Suprapubic skin (tissue), 4 donors: Measurements from ENCODE around the gene HSD17B4.

Source experiments
- POLR2A ChIP-seq, 2 donors: fragments of 450-650 bp; IDR thresholded peaks; one replicate each; pipeline ENCODE4 v1.6.1; 2017; ENCODE audit warnings: antibody characterized with exemption in 2 of 2, mild to moderate bottlenecking in 2 of 2, moderate library complexity in 2 of 2
- POLR2AphosphoS5 ChIP-seq, 3 donors: sonication (generic); formaldehyde crosslinking; IDR thresholded peaks; one replicate each; pipeline ENCODE4 v1.6.1; 2017; ENCODE audit warnings: antibody characterized with exemption in 3 of 3
- TF ChIP-seq, protein P1 (sequence below), 2 donors: fragments of 200-600 bp in 1 of 2; fragments of 450-650 bp in 1 of 2; sonication (generic) in 1 of 2; IDR thresholded peaks; one replicate each; pipeline ENCODE4 v1.5.1; 2016 to 2019; ENCODE audit warnings: antibody characterized with exemption in 2 of 2, mild to moderate bottlenecking in 1 of 2, moderate library complexity in 1 of 2

DNA sequence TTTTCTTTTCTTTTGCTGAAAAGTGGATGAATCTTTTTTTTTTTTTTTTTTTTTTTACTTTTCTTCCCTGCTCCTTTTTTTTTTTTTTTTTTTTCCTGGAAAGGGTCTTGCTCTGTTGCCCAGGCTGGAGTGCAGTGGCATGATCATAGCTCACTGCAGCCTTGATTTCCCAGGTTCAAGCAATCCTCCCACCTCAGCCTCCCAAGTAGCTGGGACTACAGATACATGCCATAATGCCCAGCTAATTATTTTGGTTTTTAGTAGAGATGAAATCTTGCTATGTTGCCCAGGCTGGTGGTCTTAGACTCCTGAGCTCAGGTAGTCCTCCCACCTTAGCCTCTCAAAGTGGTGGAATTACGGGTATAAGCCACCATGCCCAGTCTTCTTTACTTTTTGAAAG lies 20.9 kb downstream of the HSD17B4 start:
- TF ChIP-seq, protein P1, sequence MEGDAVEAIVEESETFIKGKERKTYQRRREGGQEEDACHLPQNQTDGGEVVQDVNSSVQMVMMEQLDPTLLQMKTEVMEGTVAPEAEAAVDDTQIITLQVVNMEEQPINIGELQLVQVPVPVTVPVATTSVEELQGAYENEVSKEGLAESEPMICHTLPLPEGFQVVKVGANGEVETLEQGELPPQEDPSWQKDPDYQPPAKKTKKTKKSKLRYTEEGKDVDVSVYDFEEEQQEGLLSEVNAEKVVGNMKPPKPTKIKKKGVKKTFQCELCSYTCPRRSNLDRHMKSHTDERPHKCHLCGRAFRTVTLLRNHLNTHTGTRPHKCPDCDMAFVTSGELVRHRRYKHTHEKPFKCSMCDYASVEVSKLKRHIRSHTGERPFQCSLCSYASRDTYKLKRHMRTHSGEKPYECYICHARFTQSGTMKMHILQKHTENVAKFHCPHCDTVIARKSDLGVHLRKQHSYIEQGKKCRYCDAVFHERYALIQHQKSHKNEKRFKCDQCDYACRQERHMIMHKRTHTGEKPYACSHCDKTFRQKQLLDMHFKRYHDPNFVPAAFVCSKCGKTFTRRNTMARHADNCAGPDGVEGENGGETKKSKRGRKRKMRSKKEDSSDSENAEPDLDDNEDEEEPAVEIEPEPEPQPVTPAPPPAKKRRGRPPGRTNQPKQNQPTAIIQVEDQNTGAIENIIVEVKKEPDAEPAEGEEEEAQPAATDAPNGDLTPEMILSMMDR (IDR thresholded peaks at IDR 0.05) = no peak
- TF ChIP-seq POLR2AphosphoS5 (IDR thresholded peaks at IDR 0.05) (no peak), POLR2A (IDR thresholded peaks at IDR 0.05) (no peak)
